ENCODE data around the gene LRBA. TPM values are rescaled to one million over a fixed set of nuclear protein-coding genes. Genes with fewer than 3 reads are reported as not detected.

Gene LRBA
- total and polyA plus RNA-seq, 9 of the 15 experiments (the other 6 are each of a cell fraction or from before 2014, with no cell fraction given) = 24.2 to 88.7 (median 59.7) TPM

- Histone ChIP-seq H3K4me1 (replicated peaks in 1 of 2; ENCODE audit: control insufficient read depth in 2 of 2, insufficient read depth in 2 of 2, low read length in 2 of 2) (peaks cover 0 to 3% of the 10 kb centered on the region in 2 experiments; a peak in 1 of 5 replicates), H3K4me2 (ENCODE audit: insufficient read depth, low read length) (no peak overlapping the region), H3K4me3 (no peak overlapping the region), H3K9me3 (replicated peaks; ENCODE audit: control insufficient read depth, insufficient read depth, low read depth, low read length) (no peaks in the 10 kb centered on the region), H3K9me1 (ENCODE audit: control insufficient read depth, insufficient read depth, low read length) (no peaks in the 10 kb centered on the region), H3K27ac (ENCODE audit: extremely low read depth, low read depth, low read length) (no peak overlapping the region), H3K79me2 (ENCODE audit: control insufficient read depth, insufficient read depth, low read length) (no peaks in the 10 kb centered on the region), H3K27me3 (ENCODE audit: control insufficient read depth in 2 of 2, insufficient read depth in 2 of 2, low read length in 2 of 2) (no peaks in the 10 kb centered on the region), H3K36me3 (ENCODE audit: control insufficient read depth, insufficient read depth, low read length) (no peaks in the 10 kb centered on the region), H2AFZ (ENCODE audit: low read depth, low read length) (no peak overlapping the region), H3K9ac (ENCODE audit: insufficient read depth in 1 of 2, low read depth in 2 of 2, low read length in 2 of 2) (no peak overlapping the region), H4K20me1 (replicated peaks; ENCODE audit: control insufficient read depth, insufficient read depth, low read length) (no peaks in the 10 kb centered on the region)
- intact Hi-C loops (cut with micrococcal nuclease) (no loop called here), in situ Hi-C loops (cut with MboI) (no loop called here)
- POLR2A ChIA-PET = interaction anchor here (0.6 kb wide), 1 partner anchor 309 kb away, joined by 3 read pairs; no protein-coding TSS in a partner anchor
- ATAC-seq (no peak), FAIRE-seq (no peak), DNase-seq (ENCODE audit: extremely low read depth in 1 of 4, low spot score in 3 of 4) (no peak)
- WGBS (ENCODE audit: insufficient coverage, low coverage, missing lambda C conversion rate) = 86% methylated on average over 1 of the region's 1 CpG
- TF ChIP-seq IRF9 (tag; IDR thresholded peaks at IDR 0.05) = no peak
- TF ChIP-seq SUPT5H (IDR thresholded peaks at IDR 0.05) = no peak
- no peak for TF ChIP-seq ZNF280B (CRISPR knock-in tag; IDR thresholded peaks at IDR 0.05)
- TF ChIP-seq ZNF232 (CRISPR knock-in tag; IDR thresholded peaks at IDR 0.05) = no peak
- TF ChIP-seq SIX5 (IDR thresholded peaks at IDR 0.05; ENCODE audit: borderline replicate concordance in 1 of 2, insufficient read depth in 1 of 2, low read depth in 1 of 2, low read length in 2 of 2) = no peak
- TF ChIP-seq MXI1 (IDR thresholded peaks at IDR 0.05; ENCODE audit: low read depth, low read length) = no peak
- no peak for TF ChIP-seq CHD2 (IDR thresholded peaks at IDR 0.05; ENCODE audit: low read depth, low read length)
- TF ChIP-seq RBM17 (IDR thresholded peaks at IDR 0.05; ENCODE audit: borderline replicate concordance, low read depth, low read length) = no peak
- no peak for TF ChIP-seq FOXM1 (IDR thresholded peaks at IDR 0.05; ENCODE audit: low read depth)
- TF ChIP-seq FOXM1 (CRISPR knock-in tag; IDR thresholded peaks at IDR 0.05; ENCODE audit: low read depth) = no peak
- BruUV-seq (replicated peaks) = no TSS peak
- CTCF ChIA-PET (ENCODE audit: low intra/inter-chr PET ratio) = no interaction called here
Measured at GRCh38 chr4:150382028-150382427, 633.1 kb downstream of the LRBA start.

Data from K562 (cell line).